HepG2 (cell line): ENCODE data around the gene NCBP2. TPM values are rescaled to one million over a fixed set of nuclear protein-coding genes. Genes with fewer than 3 reads are reported as not detected.

Experiments
- BORCS8-MEF2B ChIP-seq: sonication (generic); formaldehyde crosslinking; IDR thresholded peaks from 2 replicates; pipeline ENCODE4 v1.8.0; 2022; ENCODE audit warnings: mild to moderate bottlenecking, missing genetic modification reagents
- HDAC1 ChIP-seq: sonication (generic); formaldehyde crosslinking; IDR thresholded peaks from 2 replicates; pipeline ENCODE4 v1.5.1; 2020; ENCODE audit warnings: mild to moderate bottlenecking, missing genetic modification reagents
- HOXA7 ChIP-seq: sonication (generic); formaldehyde crosslinking; IDR thresholded peaks from 2 replicates; pipeline ENCODE4 v1.8.1; 2022; ENCODE audit warnings: mild to moderate bottlenecking, missing genetic modification reagents, moderate library complexity
- MED13 ChIP-seq: sonication (generic); formaldehyde crosslinking; IDR thresholded peaks from 2 replicates; pipeline ENCODE4 v1.5.0; 2020; ENCODE audit warnings: missing genetic modification reagents
- NCOR1 ChIP-seq: fragments of 200-600 bp; sonication (generic); IDR thresholded peaks from 2 replicates; pipeline ENCODE4 v1.7.0; 2017; ENCODE audit warnings: antibody characterized with exemption, low read length, borderline replicate concordance
- NFIB ChIP-seq: sonication (generic); formaldehyde crosslinking; IDR thresholded peaks from 2 replicates; pipeline ENCODE4 v1.9.0; 2021; ENCODE audit warnings: missing genetic modification reagents, mild to moderate bottlenecking, borderline replicate concordance
- NR0B2 ChIP-seq: sonication (generic); formaldehyde crosslinking; IDR thresholded peaks from 2 replicates; pipeline ENCODE4 v1.4.0; 2020; ENCODE audit warnings: mild to moderate bottlenecking, missing genetic modification reagents
- NR1H2 ChIP-seq: sonication (generic); formaldehyde crosslinking; IDR thresholded peaks from 2 replicates; pipeline ENCODE4 v1.8.1; 2022; ENCODE audit warnings: low read depth, missing genetic modification reagents, borderline replicate concordance
- REST ChIP-seq, 2 experiments: IDR thresholded peaks; 2 replicates each; pipeline ENCODE4 v1.6.1; 2011 to 2012; ENCODE audit warnings: low read length in 2 of 2, borderline replicate concordance in 1 of 2, low read depth in 1 of 2, mild to moderate bottlenecking in 1 of 2, moderate library complexity in 1 of 2
- RFXANK ChIP-seq: IDR thresholded peaks from 2 replicates; pipeline ENCODE4 v1.6.1; 2016
- RFXAP ChIP-seq: sonication (generic); formaldehyde crosslinking; IDR thresholded peaks from 2 replicates; pipeline ENCODE4 v1.4.0; 2020; ENCODE audit warnings: missing genetic modification reagents, borderline replicate concordance
- SIX4 ChIP-seq: sonication (generic); formaldehyde crosslinking; IDR thresholded peaks from 2 replicates; pipeline ENCODE4 v1.4.0; 2020; ENCODE audit warnings: missing genetic modification reagents
- SMAD1 ChIP-seq: sonication (generic); formaldehyde crosslinking; IDR thresholded peaks from 2 replicates; pipeline ENCODE4 v1.4.0; 2020; ENCODE audit warnings: missing genetic modification reagents, low read depth, mild to moderate bottlenecking, borderline replicate concordance
- ZFP41 ChIP-seq: sonication (generic); formaldehyde crosslinking; IDR thresholded peaks from 2 replicates; pipeline ENCODE4 v1.4.0; 2020; ENCODE audit warnings: mild to moderate bottlenecking, missing genetic modification reagents, borderline replicate concordance
- ZMYM4 ChIP-seq: sonication (generic); formaldehyde crosslinking; IDR thresholded peaks from 2 replicates; pipeline ENCODE4 v1.8.1; 2023; ENCODE audit warnings: mild to moderate bottlenecking, missing genetic modification reagents
- ZNF558 ChIP-seq: sonication (generic); formaldehyde crosslinking; IDR thresholded peaks from 2 replicates; pipeline ENCODE4 v1.9.0; 2022; ENCODE audit warnings: mild to moderate bottlenecking, missing genetic modification reagents, borderline replicate concordance
- ZNF563 ChIP-seq: sonication (generic); formaldehyde crosslinking; IDR thresholded peaks from 2 replicates; pipeline ENCODE4 v1.8.0; 2022; ENCODE audit warnings: mild to moderate bottlenecking, moderate library complexity, missing genetic modification reagents
- ZNF609 ChIP-seq: sonication (generic); formaldehyde crosslinking; IDR thresholded peaks from 2 replicates; pipeline ENCODE4 v1.4.0; 2020; ENCODE audit warnings: mild to moderate bottlenecking, missing genetic modification reagents, borderline replicate concordance
- ZNF652 ChIP-seq: IDR thresholded peaks from 2 replicates; pipeline ENCODE4 v1.6.1; 2016; ENCODE audit warnings: low read depth, borderline replicate concordance
- ZSCAN9 ChIP-seq: IDR thresholded peaks from 2 replicates; pipeline ENCODE4 v1.6.1; 2016; ENCODE audit warnings: borderline replicate concordance
- polyA plus RNA-seq, 8 experiments: library from polyadenylated mRNA; depleted of rRNA in 3 of 8; stranded (reverse) in 7 of 8; unstranded in 1 of 8; fragments of >200 nt; fragmentation: Illumina TruSeq in 4 of 8; extraction: Trizol in 4 of 8; gene quantifications; 2 replicates each; pipeline versions ENCODE4 v1.2.1 to v1.2.3, GENCODE V29; 2011 to 2016; ENCODE audit warnings: low read depth in 4 of 8, missing spikeins in 1 of 8, mixed read lengths in 1 of 8; ENCODE audit not compliant: insufficient read depth in 1 of 8
- total RNA-seq, 5 experiments: library from RNA; depleted of rRNA; stranded (reverse); fragments of >200 nt; fragmentation: Illumina TruSeq; extraction: Trizol; gene quantifications; 2 replicates each; pipeline ENCODE4 v1.2.3, GENCODE V29; 2016; ENCODE audit warnings: low read depth in 1 of 5

The NCBP2 gene
- total and polyA plus RNA-seq, 2 of the 13 experiments (the other 11 are each of a cell fraction or from before 2014, with no cell fraction given) = 58.7 to 95.5 TPM

- TF ChIP-seq SMAD1 (no peak), NCOR1 (no peak), RFXANK (CRISPR knock-in tag) (no peak), ZFP41 (CRISPR knock-in tag) (no peak), ZNF563 (CRISPR knock-in tag) (peak; percentile 82; the same call in 1 of the 2 replicates), ZNF558 (0 out of 2 replicates have a peak, but pooled peaks have one; percentile 23), REST (IDR thresholded peaks at IDR 0.05; ENCODE audit: borderline replicate concordance in 1 of 2, low read depth in 1 of 2, low read length in 2 of 2) (no peak), ZNF609 (CRISPR knock-in tag) (no peak), ZSCAN9 (CRISPR knock-in tag) (no peak), NR1H2 (no peak), ZNF652 (CRISPR knock-in tag) (no peak), BORCS8-MEF2B (no peak), MED13 (no peak; the same call in 1 of the 2 replicates), ZMYM4 (CRISPR knock-in tag) (no peak), NFIB (no peak), NR0B2 (CRISPR knock-in tag) (no peak), RFXAP (CRISPR knock-in tag) (peak; percentile 57; the same call in 1 of the 2 replicates), HDAC1 (CRISPR knock-in tag) (0 out of 2 replicates have a peak, but pooled peaks have one; percentile 27), SIX4 (no peak), HOXA7 (CRISPR knock-in tag) (no peak)
Measured at GRCh38 chr3:196969660-196970546, 27.6 kb upstream of the NCBP2 start (continued).
